K562 (cell line): ENCODE data around the gene ATXN2L.
"Not testable (repeated sequence)": the region's sequence is repeated elsewhere in the genome, so short reads cannot be mapped to it uniquely, and the experiment has no call there.

Experiments used
- BRF1 ChIP-seq: IDR thresholded peaks from 3 replicates; pipeline ENCODE4 v1.6.1; 2011; ENCODE audit warnings: borderline replicate concordance, mild to moderate bottlenecking; ENCODE audit not compliant: insufficient read length; ENCODE audit errors: extremely low read depth
- CEBPG ChIP-seq, 3 experiments: fragments of 200-800 bp in 1 of 3; sonication (Bioruptor generic) in 1 of 3; sonication (generic) in 1 of 3; formaldehyde crosslinking in 1 of 3; IDR thresholded peaks in 2 of 3; conservative IDR thresholded peaks in 1 of 3; 2 replicates each; pipeline versions ENCODE4 v1.6.1 to v1.8.0; 2016 to 2022; ENCODE audit warnings: missing compliant biosample characterization in 2 of 3, missing genetic modification characterization in 2 of 3, mild to moderate bottlenecking in 1 of 3, missing genetic modification reagents in 1 of 3
- KDM1A ChIP-seq, 2 experiments: fragments of 450-650 bp; IDR thresholded peaks; 2 replicates each; pipeline ENCODE4 v1.6.1; 2016; ENCODE audit warnings: mild to moderate bottlenecking in 2 of 2
- MEF2A ChIP-seq: IDR thresholded peaks from 2 replicates; pipeline ENCODE4 v1.6.1; 2011; ENCODE audit warnings: low read depth, mild to moderate bottlenecking, low read length, moderate library complexity; ENCODE audit not compliant: control insufficient read depth
- MTF1 ChIP-seq: fragments of 250-450 bp; sonication (Bioruptor Pico); IDR thresholded peaks from 2 replicates; pipeline ENCODE4 v1.9.0; 2021; ENCODE audit warnings: moderate library complexity, mild to moderate bottlenecking, inconsistent platforms, borderline replicate concordance
- NFXL1 ChIP-seq: fragments of 450-650 bp; formaldehyde crosslinking; IDR thresholded peaks from 2 replicates; pipeline ENCODE4 v1.4.0; 2021; ENCODE audit warnings: mild to moderate bottlenecking
- POLR2AphosphoS2 ChIP-seq: IDR thresholded peaks from 2 replicates; pipeline ENCODE4 v1.6.1; 2012; ENCODE audit warnings: low read length, improper control_type of control experiment
- REST ChIP-seq, 2 experiments: fragments of 450-650 bp; formaldehyde crosslinking in 1 of 2; IDR thresholded peaks; 2 replicates each; pipeline versions ENCODE4 v1.4.0 to v1.6.1; 2014 to 2020; ENCODE audit warnings: mild to moderate bottlenecking in 2 of 2, borderline replicate concordance in 1 of 2, low read depth in 1 of 2
- SP2 ChIP-seq: IDR thresholded peaks from 2 replicates; pipeline ENCODE4 v1.6.1; 2011; ENCODE audit warnings: mild to moderate bottlenecking, low read depth, low read length, moderate library complexity; ENCODE audit not compliant: poor library complexity, severe bottlenecking; ENCODE audit errors: extremely low read depth
- SPI1 ChIP-seq: IDR thresholded peaks from 2 replicates; pipeline ENCODE4 v1.6.1; 2011; ENCODE audit warnings: low read depth, low read length, control low read depth, borderline replicate concordance
- TEAD2 ChIP-seq: fragments of 450-650 bp; IDR thresholded peaks from 2 replicates; pipeline ENCODE4 v1.6.1; 2016; ENCODE audit warnings: missing genetic modification characterization, control low read depth, missing compliant biosample characterization
- ZFP36 ChIP-seq: fragments of 150-350 bp; IDR thresholded peaks from 2 replicates; pipeline ENCODE4 v1.6.1; 2018; ENCODE audit warnings: low read length, low read depth; ENCODE audit not compliant: partially characterized antibody
- ZFX ChIP-seq: sonication (generic); formaldehyde crosslinking; IDR thresholded peaks from 2 replicates; pipeline ENCODE4 v1.8.0; 2022; ENCODE audit warnings: mild to moderate bottlenecking, missing genetic modification reagents, moderate library complexity
- ZNF511 ChIP-seq: sonication (generic); formaldehyde crosslinking; IDR thresholded peaks from 2 replicates; pipeline ENCODE4 v1.8.0; 2022; ENCODE audit warnings: mild to moderate bottlenecking, missing genetic modification reagents

- TF ChIP-seq KDM1A (IDR thresholded peaks at IDR 0.05); ZFP36; SP2; MTF1; MEF2A; POLR2AphosphoS2; TEAD2 (tag); BRF1; ZNF511 (CRISPR knock-in tag); CEBPG (CRISPR knock-in tag; IDR thresholded peaks at IDR 0.05); CEBPG (tag; conservative IDR thresholded peaks at IDR 0.05 in 1 of 2, IDR thresholded peaks at IDR 0.05 in 1 of 2); REST (IDR thresholded peaks at IDR 0.05; ENCODE audit: borderline replicate concordance); REST (CRISPR knock-in tag; IDR thresholded peaks at IDR 0.05; ENCODE audit: low read depth); ZFX (CRISPR knock-in tag); SPI1; NFXL1 (CRISPR knock-in tag): not testable (repeated sequence)
Observed at GRCh38 chr16:28807445-28808120, 15.2 kb upstream of the ATXN2L start.
